HFF-Myc (cell line): ENCODE data around the gene EXO1.
A peak's percentile ranks its signal among the peaks of the same experiment; 100 is the strongest.

ENCODE experiments used
- DNase-seq: peaks from one replicate; pipeline ENCODE4 v3.0.0-alpha.2; 2011; ENCODE audit warnings: low read depth; ENCODE audit errors: extremely low read depth
- H3K4me3 ChIP-seq: replicated peaks from 2 replicates; pipeline ENCODE4 v1.5.1; 2011; ENCODE audit warnings: low read depth, mild to moderate bottlenecking, control low read depth, low read length
- CTCF ChIP-seq: IDR thresholded peaks from 2 replicates; pipeline ENCODE4 v1.5.1; 2012; ENCODE audit warnings: mild to moderate bottlenecking, low read depth, low read length, control low read depth; ENCODE audit errors: missing control alignments

Gene EXO1

GRCh38 chr1:241813768-241814320 lies 34.2 kb upstream of the EXO1 start:
- no peak overlapping the region for H3K4me3 ChIP-seq
- no peak for TF ChIP-seq CTCF
- no peak for DNase-seq

GRCh38 chr1:241816008-241816407 lies 32.0 kb upstream of the EXO1 start:
- H3K4me3 ChIP-seq, result no peak overlapping the region
- DNase-seq, result no peak
- no peak for TF ChIP-seq CTCF

- no peak overlapping the region for H3K4me3 ChIP-seq
- no peak for DNase-seq
- TF ChIP-seq CTCF, result no peak
Measured at GRCh38 chr1:241817331-241817792, 30.6 kb upstream of the EXO1 start.

- no peak for DNase-seq
- no peak for TF ChIP-seq CTCF
- no peak overlapping the region for H3K4me3 ChIP-seq
Measured at GRCh38 chr1:241817956-241818612, 29.9 kb upstream of the EXO1 start.

- no peak for DNase-seq
- no peak overlapping the region for H3K4me3 ChIP-seq
- TF ChIP-seq CTCF, result no peak
Measured at GRCh38 chr1:241819340-241819866, 28.6 kb upstream of the EXO1 start.

- no peak for TF ChIP-seq CTCF
- peak; percentile 51 for DNase-seq
- no peak overlapping the region for H3K4me3 ChIP-seq
Measured at GRCh38 chr1:241821363-241821762, 26.6 kb upstream of the EXO1 start.
